Transverse colon (tissue), 4 donors: ENCODE data around the gene KATNA1. TPM values are rescaled to one million over a fixed set of nuclear protein-coding genes. Genes with fewer than 3 reads are reported as not detected.

ENCODE experiments used
- DNase-seq: peaks from one replicate; pipeline ENCODE4 v3.0.0-alpha.2; 2019
- H3K27ac ChIP-seq, 4 donors: fragments of 200-600 bp; sonication (generic); 2 replicates each; pipeline ENCODE4 v1.5.1; 2016 to 2018; ENCODE audit warnings: inconsistent platforms in 4 of 4
- H3K27me3 ChIP-seq: fragments of 200-600 bp; sonication (generic); 2 replicates; pipeline ENCODE4 v1.5.1; 2017; ENCODE audit warnings: inconsistent platforms
- H3K36me3 ChIP-seq, 4 donors: fragments of 200-600 bp; sonication (generic); 2 replicates each; pipeline ENCODE4 v1.5.1; 2017 to 2019; ENCODE audit warnings: inconsistent platforms in 4 of 4
- H3K4me1 ChIP-seq, 4 donors: fragments of 200-600 bp; sonication (generic); 2 replicates each; pipeline ENCODE4 v1.5.1; 2017 to 2020; ENCODE audit warnings: inconsistent platforms in 4 of 4
- H3K4me3 ChIP-seq, 4 donors: fragments of 200-600 bp; sonication (generic); 1 replicate in 1 of 4; 2 replicates in 3 of 4; pipeline versions ENCODE4 v1.5.1 to v1.6.1; 2017 to 2019; ENCODE audit warnings: inconsistent platforms in 4 of 4
- H3K9me3 ChIP-seq, 2 donors: fragments of 200-600 bp; sonication (generic); 2 replicates each; pipeline ENCODE4 v1.5.1; 2017 to 2019; ENCODE audit warnings: inconsistent platforms in 2 of 2
- EP300 ChIP-seq: sonication (generic); formaldehyde crosslinking; IDR thresholded peaks from one replicate; pipeline ENCODE4 v1.6.1; 2017; ENCODE audit warnings: antibody characterized with exemption, low read depth
- POLR2A ChIP-seq: fragments of 450-650 bp; IDR thresholded peaks from one replicate; pipeline ENCODE4 v1.6.1; 2016; ENCODE audit warnings: antibody characterized with exemption, mild to moderate bottlenecking, moderate library complexity
- POLR2AphosphoS5 ChIP-seq, 3 donors: sonication (generic); formaldehyde crosslinking; IDR thresholded peaks; one replicate each; pipeline ENCODE4 v1.6.1; 2016; ENCODE audit warnings: antibody characterized with exemption in 3 of 3
- WGBS, 2 donors: methylation state at CpG; one replicate each; pipeline ENCODE4 v1.1.5; 2018; ENCODE audit warnings: low coverage in 1 of 2; 5-methylcytosine and 5-hydroxymethylcytosine counted together
- in situ Hi-C, 4 donors: fragments of 200-750 bp; cut with MboI; loops; one replicate each; pipeline versions ENCODE4 v1.15.0 to v1.15.1; 2017; ENCODE audit warnings: low sequenced_read_pairs in 3 of 4, low pct_ligation_motif_present in 1 of 4, low pct_unique_long_range_greater_than_20kb in 1 of 4
- intact Hi-C: fragments of 100-400 bp; cut with DNase I; formaldehyde crosslinking; loops from one replicate; pipeline ENCODE4 v1.15.1; 2023; ENCODE audit warnings: low total_unique reads
- total RNA-seq, 4 donors: library from RNA; depleted of rRNA; stranded (reverse); fragments of >200 nt; gene quantifications; one replicate each; pipeline ENCODE4 v1.1.0, GENCODE V29; 2016
- TF ChIP-seq, protein P1 (sequence below), 5 experiments: fragments of 200-600 bp in 3 of 5; fragments of 450-650 bp in 2 of 5; sonication (generic) in 3 of 5; IDR thresholded peaks; 1 replicate in 2 of 5; 2 replicates in 3 of 5; pipeline ENCODE4 v1.5.1; 2016 to 2017; ENCODE audit warnings: antibody characterized with exemption in 5 of 5, inconsistent platforms in 3 of 5, mild to moderate bottlenecking in 2 of 5, moderate library complexity in 1 of 5

The KATNA1 gene
- total RNA-seq, 4 donors from 2014 or later, result 2.4 to 16.5 (median 12.2) TPM

DNA sequence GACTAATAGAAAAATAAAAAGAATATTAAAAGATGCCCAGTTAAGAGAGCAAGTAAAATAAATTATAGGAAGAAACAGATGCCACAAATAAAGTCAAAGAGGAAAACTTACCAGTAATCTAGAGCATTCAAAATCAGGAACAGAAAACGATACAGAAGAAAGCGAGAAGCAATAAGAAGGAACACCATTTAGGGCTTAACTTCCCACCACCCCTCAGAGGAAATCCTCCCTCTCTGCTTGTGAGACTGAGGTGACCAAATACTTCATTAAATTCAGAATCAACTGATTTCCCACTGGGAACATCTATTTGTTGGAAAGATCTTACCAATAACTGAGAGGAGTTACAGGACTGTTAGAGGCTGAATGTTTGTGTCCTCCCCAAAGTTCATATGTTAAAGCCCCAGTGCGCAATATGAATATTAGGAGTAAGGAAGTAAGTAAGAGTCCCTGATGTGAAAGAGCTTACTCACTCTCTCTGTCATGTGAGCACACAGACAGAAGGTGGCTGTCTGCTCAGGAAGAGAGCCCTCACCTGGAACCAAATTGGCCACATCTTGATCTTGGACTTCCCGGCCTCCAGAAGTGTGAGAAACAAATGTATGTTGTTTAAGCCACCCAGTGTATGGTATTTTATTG, 19.5 kb downstream of the KATNA1 start:
- DNase-seq, result no peak
- Histone ChIP-seq H3K27ac (no peak overlapping the region), H3K4me3 (no peak overlapping the region), H3K4me1 (no peaks in the 10 kb centered on the region), H3K36me3 (peaks cover 0 to 10% (median 0%) of the 10 kb centered on the region in 4 donors), H3K9me3 (no peaks in the 10 kb centered on the region), H3K27me3 (no peaks in the 10 kb centered on the region)
- intact Hi-C loops (no loop called here), in situ Hi-C loops (no loop called here)
- WGBS, 2 donors, result 87 to 100% methylated on average over 3 to 4 of the region's 4 CpGs
- TF ChIP-seq, protein P1, sequence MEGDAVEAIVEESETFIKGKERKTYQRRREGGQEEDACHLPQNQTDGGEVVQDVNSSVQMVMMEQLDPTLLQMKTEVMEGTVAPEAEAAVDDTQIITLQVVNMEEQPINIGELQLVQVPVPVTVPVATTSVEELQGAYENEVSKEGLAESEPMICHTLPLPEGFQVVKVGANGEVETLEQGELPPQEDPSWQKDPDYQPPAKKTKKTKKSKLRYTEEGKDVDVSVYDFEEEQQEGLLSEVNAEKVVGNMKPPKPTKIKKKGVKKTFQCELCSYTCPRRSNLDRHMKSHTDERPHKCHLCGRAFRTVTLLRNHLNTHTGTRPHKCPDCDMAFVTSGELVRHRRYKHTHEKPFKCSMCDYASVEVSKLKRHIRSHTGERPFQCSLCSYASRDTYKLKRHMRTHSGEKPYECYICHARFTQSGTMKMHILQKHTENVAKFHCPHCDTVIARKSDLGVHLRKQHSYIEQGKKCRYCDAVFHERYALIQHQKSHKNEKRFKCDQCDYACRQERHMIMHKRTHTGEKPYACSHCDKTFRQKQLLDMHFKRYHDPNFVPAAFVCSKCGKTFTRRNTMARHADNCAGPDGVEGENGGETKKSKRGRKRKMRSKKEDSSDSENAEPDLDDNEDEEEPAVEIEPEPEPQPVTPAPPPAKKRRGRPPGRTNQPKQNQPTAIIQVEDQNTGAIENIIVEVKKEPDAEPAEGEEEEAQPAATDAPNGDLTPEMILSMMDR (IDR thresholded peaks at IDR 0.05), result no peak
- TF ChIP-seq POLR2A (no peak), POLR2AphosphoS5 (IDR thresholded peaks at IDR 0.05) (no peak), EP300 (no peak)

DNA sequence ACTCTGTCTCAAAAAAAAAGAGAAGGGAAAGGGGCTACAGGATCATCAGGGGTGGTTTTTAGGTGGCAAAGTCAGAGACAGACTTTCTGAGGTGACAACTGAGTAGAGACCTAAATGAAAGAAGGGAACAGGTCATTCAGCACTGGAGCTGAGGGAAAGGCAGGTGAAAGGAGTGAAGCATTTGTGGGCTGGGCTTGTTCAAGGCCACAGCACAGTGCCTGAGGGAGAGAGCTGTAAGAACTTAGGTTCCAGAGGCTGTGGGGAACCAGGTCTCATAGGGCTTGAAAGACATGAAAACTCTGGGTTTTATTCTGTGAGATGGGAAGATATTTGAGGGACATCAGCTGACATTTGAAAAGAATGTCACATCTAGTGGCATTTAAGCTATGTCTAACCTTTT, 20.8 kb downstream of the KATNA1 start:
- Histone ChIP-seq H3K4me3 (no peak overlapping the region), H3K4me1 (no peaks in the 10 kb centered on the region), H3K36me3 (peaks cover 0 to 9% (median 3%) of the 10 kb centered on the region in 4 donors), H3K27ac (no peak overlapping the region), H3K9me3 (no peaks in the 10 kb centered on the region), H3K27me3 (no peaks in the 10 kb centered on the region)
- no peak for DNase-seq
- no peak for TF ChIP-seq POLR2AphosphoS5 (IDR thresholded peaks at IDR 0.05)
- TF ChIP-seq POLR2A, result no peak
- TF ChIP-seq, protein P1 (IDR thresholded peaks at IDR 0.05), result no peak
- in situ Hi-C loops (no loop called here), intact Hi-C loops (no loop called here)

DNA sequence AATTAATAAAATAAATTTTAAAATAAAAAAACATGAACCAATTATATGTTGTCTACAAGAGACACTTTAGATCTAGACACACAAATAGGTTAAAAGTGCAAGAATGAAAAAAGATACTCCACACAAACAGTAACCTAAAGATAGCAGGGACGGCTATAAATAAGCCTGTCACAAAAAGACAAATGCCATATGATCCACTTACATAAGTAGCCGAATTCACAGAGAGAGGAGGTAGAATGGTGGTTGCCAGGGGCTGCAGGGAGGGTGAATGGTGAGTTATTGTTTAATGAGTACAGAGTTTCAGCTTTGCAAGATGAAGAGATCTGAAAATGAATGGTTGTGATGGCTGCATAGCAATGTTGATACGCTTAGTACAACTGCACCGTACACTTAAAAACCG, 32.7 kb downstream of the KATNA1 start:
- TF ChIP-seq POLR2AphosphoS5 (IDR thresholded peaks at IDR 0.05), result no peak
- TF ChIP-seq POLR2A, result no peak
- WGBS, 2 donors, result 69 to 87% methylated on average over 3 to 5 of the region's 5 CpGs

DNA sequence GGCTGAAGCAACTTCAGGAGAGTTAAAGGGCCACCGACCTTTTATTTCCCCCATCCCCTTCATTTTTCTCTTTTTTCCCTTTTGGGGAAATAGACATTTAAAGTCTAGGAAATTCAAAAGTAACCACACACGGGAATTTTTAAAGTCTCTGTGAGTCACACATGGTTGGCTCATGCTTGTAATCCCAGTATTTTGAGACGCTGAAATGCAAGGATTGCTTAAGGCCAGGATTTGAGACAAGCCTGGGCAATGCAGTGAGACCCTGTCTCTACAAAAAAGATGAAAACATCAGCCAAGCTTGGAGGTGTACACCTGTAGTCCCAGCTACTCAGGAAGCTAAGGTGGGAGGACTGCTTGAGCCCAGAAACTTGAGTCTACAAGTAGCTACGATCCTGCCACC, 34.2 kb downstream of the KATNA1 start:
- TF ChIP-seq POLR2AphosphoS5 (IDR thresholded peaks at IDR 0.05) (no peak), POLR2A (no peak), EP300 (no peak)
- TF ChIP-seq, protein P1 (IDR thresholded peaks at IDR 0.05), result no peak
- Histone ChIP-seq H3K27ac (no peak overlapping the region), H3K36me3 (no peaks in the 10 kb centered on the region), H3K27me3 (no peaks in the 10 kb centered on the region), H3K4me3 (no peak overlapping the region), H3K4me1 (no peaks in the 10 kb centered on the region), H3K9me3 (no peaks in the 10 kb centered on the region)
- 89 to 93% methylated on average over 4 of the region's 4 CpGs for WGBS, 2 donors
- in situ Hi-C loops (no loop called here), intact Hi-C loops (no loop called here)
- DNase-seq, result no peak

More for the DNA sequence above, 32.7 kb downstream of the KATNA1 start:
- Histone ChIP-seq H3K4me1 (no peaks in the 10 kb centered on the region), H3K27me3 (no peaks in the 10 kb centered on the region), H3K27ac (no peak overlapping the region), H3K9me3 (no peaks in the 10 kb centered on the region), H3K36me3 (peaks cover 0 to 3% (median 0%) of the 10 kb centered on the region in 4 donors), H3K4me3 (no peak overlapping the region)
- in situ Hi-C loops, result no loop called here
- intact Hi-C loops, result no loop called here
- no peak for DNase-seq
